Stimulated activated CD4-positive, alpha-beta T cell treated with anti-CD3 and anti-CD28 coated beads, Interleukin-4, amount 100 ng/mL, for 4 hours (primary cell): ENCODE measurements around the gene GAS7.

ENCODE experiments used
- DNase-seq, 2 experiments: peaks; one replicate each; pipeline ENCODE4 v3.0.0-alpha.2; 2020

GAS7 gene

DNA sequence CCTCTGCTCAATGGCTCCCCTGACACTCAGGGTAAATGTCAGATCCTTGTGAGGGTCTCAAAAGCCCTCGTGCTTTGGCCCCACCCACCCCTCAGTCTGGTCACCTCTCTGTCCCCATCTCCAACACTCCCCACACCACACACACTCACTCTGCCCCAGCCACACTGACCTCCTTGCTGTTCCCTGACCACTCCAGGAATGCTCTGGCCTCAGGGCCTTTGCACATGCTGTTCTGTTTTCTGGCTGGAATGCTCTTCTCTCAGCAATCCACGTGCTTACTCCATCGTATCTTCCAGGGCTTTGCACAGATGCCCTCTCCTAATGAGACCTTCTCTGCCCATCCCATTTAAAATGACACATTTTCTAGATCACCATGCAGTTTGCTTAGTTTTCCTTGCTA, 28.2 kb downstream of the GAS7 start:
- DNase-seq, result no peak

DNA sequence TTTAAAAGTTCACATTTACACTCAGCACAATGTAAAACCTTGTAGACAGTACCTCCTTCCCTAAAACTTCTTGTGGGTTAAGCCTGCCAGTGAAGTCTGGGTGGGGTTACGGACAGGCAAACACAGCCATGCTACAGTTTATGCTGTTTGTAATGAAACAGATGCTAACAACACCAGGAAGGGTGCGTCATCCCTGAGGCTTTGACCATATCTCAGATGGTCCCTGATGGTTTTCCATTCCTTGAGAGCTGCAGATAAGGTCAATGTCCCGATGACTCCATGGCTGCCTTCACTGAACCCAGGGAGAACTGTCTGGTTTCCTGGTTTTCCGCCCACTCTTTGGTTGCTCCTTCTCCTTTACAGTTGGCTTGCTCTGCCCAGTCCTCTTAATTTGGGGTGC, 29.1 kb downstream of the GAS7 start:
- DNase-seq, result no peak

DNA sequence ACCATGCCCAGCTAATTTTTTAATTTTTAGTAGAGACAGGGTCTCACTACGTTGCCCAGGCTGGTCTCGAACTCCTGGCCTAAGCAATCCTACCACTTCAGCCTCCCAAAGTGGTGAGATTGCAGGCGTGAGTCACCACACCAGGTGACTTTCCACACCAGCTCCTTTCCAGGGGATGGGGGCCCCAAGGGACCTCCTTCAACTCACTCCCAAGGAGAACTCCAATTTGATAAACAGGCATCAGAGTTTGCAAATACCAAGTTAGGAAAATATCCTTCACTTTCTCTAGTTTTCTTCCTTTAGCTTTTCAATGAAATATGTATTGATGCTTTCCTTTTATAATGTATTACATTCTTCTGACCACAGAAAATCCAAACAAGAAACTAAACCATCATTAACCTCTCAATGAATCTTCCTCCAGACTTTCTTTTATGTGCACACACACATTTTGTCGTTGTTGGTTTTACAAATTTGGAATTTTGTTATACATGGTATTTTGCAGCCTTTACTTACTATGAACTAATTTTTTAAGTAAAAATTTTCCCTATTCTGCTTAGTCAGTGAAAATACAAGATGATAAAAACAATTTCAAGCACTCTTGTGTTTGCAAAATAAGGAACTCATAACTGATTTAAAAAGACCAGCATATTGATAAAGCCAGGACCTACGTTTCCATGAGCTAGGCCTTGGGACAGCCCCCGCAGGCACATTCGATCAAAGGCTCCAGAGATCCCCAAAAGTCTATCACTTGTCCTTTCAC, 32.0 kb downstream of the GAS7 start:
- no peak for DNase-seq

DNA sequence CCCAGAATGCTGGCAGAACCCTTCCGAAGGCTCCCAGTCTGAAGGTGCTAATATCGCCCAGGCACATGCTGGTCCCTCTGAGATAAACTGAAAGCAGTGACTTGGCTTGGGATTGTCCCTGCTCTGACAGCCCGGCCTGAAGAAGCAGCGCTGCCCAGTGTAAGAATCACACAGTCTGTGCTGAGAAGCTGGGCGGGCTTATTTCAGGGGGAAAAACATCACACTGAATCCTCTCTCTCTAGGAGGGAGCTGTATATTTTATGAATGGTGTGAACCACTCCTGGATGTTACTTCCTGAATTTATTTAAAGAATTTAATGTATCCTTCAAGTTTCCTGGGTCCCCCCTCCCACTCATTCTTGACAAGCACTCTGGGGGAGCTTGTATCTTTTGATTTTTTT, 36.3 kb downstream of the GAS7 start:
- no peak for DNase-seq

DNA sequence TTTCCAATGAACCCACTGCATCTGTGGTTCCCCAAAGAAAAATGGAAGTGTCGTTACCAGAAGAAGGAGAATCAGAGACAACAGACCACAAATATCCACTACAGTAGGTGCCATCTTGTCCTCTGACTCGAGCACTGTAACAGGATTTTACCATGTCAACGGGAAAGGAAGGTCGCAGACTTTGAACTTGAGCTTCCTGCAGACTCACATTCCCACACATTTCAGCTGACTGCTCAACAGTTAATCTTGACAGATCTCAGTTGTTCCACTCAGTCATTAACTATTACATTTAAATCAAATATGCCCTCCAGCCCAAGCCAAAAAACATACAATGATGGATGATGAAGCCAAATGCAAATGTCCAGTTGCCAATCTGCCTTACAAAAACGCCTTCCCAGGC, 37.0 kb downstream of the GAS7 start:
- DNase-seq, result no peak

DNA sequence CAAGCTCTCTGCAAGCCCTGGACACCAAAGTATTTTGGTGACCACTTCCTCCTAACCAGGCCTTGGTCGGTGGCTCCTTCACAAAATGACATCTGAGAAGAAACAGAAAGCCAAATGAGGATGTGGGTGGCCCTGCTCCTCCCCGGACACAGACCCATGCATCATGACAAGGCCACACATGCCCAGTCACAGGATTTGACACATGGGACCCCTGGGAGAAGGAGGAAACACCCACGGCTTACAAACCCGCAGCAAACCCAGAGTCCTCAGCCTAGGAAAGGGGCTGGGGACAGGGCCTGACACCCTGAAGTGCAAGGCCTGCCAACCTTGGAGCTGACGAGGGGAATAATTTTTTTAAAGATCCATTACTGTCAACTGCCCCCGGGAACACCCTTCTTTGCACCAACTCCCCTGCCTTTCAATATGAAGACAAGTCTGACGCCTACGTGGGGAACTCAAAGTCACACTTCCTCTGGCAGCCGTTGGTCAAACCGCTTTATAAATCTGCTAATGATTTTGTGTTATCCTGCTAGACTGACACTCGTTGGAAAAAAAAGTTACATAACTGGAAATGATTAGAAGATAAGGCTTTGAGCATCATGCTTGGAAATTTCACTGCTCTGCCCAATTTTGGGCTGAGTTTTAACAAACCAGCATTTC, 41.3 kb downstream of the GAS7 start:
- no peak for DNase-seq

DNA sequence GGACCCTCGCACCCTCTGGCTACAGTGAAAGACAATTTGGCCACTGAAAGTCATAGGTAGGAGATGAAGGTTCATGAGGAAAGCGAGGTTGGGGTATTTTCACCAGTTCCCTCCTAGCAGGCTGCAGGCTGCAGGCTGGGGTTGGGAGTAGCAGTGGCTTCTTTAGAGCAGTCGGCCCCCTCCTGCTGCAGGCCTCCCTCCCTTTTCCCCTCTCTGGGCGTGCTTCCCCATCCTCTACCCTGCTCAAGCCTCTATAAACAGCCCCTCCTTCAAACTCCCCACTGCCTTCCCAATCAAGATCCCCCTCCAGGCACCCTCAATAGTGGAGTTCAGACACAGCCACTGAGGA, 41.8 kb downstream of the GAS7 start:
- DNase-seq, result no peak

DNA sequence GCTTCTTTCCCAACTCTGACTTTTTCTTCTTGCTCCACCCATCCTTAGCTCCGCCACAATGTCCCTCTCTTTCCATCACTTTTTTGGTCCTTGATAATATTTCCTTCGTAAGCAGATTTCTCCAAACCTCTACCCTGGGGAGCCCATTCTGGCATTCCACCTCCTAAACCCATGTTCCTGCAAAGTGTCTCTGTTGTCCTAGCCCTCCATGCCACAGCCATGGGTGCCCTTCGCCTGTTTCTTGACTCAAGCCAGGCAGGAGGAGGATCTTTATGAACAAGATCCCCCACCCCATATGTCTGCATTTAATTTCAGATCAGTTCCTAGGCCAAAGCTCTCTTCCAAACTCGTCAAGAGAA, 42.4 kb downstream of the GAS7 start:
- DNase-seq, result no peak

DNA sequence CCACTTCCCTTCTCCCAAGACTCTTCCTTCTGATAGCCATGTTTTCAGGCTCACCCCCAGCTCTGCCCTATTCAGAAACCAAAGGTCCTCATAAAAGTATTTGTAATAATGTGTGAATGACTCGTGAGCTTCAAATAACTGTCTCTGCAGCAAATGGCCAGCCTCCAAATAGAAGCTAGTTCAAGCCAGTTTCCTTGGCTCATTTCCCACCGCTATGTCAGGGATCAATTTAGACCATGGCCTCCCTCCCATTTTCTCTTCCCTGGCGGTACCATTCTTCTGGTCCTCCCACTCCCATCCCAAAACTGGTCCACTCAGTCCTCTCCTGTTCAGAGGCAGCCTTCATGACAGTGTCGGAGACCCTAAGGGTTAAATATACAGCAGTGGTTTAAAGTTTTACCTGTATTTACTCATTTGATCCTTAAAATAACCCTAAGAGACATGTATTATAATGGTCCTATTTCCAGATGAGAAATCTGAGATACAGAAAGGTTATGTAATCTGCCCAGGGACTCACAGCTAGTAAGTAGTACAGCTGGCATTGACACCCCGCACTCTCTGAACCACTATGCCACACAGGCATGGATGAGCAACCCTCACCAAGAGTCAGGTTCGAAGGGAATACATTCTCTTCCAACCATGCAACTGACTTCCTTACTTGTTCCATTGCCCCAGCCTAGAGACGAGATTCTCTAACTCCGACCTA, 42.9 kb downstream of the GAS7 start:
- DNase-seq, result no peak

DNA sequence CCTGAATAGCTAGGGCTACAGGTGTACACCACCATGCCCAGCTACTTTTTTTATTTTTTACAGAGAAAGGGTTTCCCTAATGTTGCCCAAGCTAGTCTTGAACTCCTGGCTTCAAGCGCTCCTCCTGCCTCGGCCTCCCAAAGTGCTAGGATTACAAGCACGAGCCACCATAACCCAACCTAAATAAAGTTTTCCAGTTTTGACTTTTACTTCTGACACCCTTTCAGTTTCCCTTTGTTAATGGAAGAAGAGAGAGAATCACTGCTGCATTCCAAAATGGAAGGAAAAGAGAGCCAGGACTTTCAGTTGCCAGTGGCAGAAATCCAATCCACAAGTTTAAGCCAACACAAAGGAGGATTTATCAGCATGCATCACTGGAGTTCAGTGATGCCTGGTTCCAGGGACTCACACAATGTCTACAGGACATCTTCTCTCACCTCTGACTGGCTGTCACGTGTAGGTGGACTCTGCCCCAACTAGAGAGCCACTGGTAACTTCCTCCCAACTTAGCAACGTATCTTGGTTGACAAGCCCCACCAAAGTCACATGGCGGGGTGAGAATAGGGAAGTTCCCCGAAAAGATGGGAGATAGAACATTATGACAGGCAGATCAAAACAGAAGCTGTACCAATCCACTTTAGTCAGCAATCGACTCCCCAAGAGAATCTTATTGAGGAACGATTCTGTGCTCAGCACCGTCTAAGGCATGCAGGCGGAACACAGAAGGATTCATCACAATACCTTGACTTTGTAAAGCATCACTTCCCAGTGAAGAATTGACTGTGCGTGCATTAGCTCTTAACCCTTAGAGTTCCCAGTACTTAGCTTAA, 46.5 kb downstream of the GAS7 start:
- DNase-seq, result no peak

DNA sequence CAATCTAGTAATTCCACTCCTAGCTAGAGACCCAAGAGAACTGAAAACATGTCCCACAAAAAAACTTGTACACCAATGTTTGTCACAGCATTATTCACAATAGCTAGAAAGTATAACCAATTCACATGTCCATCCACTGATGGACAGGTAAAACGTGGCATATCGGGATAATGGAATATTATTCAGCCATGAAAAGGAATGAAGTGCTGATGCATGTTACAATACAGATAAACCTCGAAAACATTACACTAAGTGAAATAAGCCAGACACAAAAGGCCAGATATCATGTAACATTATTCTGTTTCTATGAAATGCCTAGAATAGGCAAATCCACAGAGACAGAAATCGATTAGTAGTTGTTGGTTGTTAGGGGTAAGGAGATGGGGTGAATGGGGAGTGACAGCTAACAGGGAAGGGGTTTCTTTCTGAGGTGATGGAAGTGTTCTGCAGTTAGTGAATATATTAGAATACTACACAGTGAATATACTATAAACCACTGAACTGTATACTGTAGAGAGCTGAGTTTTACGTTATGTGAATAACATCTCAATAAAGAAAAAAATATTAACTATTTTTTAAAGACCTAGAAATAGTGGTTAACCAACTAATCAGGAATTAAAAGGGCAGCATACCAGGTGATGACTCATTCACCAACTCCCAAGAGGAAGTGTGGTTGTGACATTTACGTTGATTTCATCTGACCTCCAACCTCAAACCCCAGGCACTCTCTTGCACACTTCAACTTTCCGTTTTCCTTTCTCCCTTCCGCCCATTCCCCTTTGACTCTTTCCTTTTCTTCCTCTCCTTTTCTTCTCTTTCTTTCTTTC, 48.6 kb downstream of the GAS7 start:
- no peak for DNase-seq

DNA sequence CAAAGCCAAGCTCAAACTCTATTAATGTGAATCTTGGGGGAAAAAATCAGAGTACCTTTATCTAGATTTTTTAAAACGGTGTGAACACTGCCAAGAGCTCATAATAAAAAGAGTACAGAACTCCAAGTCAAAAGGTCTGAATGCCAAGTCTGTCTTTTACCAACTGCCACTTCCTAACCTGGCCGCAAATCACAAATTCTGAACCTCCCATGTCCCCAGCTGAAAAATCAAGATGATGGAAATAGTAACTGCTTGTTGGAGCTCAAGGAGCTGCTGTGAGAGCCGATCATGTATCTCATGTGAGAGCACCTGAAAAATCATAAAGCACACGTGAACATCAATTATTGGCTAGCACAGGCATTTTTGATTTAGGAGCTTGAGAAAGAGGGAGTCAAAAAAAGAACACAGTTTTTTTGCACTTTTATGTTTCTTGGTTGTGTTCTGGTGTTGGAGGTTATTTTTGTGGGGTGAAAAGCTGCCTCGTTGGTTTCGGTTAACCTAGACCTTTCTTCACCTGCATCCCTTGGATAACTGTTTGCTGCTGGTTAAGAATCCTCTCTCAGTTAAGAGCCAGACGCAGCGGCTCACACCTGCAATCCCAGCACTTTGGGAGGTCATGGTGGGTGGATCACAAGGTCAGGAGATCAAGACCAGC, 50.5 kb downstream of the GAS7 start:
- no peak for DNase-seq

DNA sequence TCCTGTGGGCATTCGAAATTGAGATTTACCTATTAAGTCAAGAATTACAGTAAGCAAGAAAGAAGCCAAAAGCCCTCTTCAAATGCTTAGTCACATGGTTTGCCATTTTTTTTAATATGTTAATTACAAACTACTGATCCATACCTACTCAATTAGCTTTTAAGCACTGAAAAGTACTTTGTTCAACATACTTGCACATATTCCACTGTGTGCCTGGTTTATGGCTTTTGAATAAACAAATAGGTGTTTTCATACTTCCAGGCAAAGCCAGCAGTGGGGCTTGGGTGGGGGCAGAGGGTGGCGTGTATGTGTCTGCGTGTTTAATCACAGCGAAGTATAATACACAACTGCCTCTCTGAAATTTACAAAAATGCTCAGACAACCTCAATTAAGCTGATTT, 51.4 kb downstream of the GAS7 start:
- DNase-seq, result no peak

DNA sequence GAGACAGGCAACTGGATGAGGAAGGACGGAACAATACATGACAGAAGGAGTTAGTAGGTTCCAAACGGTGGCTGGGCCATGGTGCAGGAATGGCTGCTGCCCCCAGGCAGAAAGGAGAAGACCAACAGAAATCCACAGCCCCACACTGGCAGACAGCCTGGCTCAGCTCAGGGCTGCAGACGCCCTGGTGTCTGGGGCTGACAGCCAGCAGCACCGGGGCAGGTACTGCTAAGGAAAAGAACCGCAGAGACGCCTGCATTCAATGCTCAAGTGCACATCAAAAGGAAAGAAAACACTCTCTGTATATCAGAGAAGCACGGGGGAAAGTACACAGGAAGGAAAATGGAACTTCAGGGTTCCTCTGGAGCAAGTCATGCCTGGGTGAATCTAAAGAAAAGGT, 53.4 kb downstream of the GAS7 start:
- no peak for DNase-seq

DNA sequence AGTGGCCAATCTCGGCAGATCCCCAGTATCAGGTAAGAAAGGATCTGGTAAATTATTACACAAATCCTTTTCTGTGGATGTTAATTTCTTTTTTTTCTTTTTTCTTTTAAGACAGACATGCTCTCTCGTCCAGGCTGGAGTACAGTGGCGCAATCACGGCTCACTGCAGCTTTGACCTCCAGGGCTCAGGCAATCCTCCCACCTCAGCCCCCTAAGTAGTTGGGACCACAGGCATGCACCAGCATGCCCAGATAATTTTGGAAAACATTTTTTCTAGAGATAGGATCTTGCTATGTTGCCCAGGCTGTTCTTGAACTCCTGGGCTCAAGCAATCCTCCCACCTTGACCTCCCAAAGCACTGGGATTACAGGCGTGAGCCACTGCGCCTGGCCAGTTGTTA, 54.0 kb downstream of the GAS7 start:
- no peak for DNase-seq

DNA sequence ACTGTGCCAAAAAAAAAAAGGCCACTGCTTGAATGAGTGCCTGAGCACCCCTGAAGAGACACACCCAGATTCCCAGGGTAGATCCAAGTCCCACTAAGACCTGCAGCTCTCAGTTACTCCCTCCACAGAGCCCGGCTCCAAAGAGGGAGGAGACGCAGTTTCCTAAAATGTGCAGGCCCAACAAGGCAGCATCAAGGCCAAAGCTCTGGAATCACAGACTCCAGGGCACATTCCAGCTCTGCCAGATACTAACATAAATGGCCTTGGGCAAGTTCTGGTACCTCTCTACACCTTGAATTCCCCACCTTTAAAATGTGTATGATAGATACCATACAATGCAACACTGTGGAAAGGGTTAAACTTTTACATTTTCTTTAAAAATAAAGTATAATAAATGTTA, 57.0 kb downstream of the GAS7 start:
- no peak for DNase-seq

DNA sequence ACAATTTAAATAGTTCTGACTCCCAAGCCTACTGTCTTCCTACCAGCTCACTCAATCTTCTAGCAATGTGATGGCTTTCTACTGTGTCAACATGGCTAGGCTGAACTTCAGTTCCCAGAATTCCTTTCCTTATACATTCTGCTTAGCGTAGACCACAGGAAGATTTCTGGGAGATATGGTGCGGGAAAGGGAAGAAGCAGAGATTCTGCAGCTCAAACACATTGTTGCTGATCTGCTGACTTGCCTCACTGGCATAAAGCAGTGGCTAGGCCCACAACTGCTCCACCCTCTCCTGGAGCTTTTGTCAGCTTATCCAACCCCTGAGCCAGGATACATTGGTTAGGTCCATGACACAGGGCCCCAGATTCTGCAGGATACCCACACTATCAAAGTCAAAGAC, 58.8 kb downstream of the GAS7 start:
- no peak for DNase-seq

DNA sequence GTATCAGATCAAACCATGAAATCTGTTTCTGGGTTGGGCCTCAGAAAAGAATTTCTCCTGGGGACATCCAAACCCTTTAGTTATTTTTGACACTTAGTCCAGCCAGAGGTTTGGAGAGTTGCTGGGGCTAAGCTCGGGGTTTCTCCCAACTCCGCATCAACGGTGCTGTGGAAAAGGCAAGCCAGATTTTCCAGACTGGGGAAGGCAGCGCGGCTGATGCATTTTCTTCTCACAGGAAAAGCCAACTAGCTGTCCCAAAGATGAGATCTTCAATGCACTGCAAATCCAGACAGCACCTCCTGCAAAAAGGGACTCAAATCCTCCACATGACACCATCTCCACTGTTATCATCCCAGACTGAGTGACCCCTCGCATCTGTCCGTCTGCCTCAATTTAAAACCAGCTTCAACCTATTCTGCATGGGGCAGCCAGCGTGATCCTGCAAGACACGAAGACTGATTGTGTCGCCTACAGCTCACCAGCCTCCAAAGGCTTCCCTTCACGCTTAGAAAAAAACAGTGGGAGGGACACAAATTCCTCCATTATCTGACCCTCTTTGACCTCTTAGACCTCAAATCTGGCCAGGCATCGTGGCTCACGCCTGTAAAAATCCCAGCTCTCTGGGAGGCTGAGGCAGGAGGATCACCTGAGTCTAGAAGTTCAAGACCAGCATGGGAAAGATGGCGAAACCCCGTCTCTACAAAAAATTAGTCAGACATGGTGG, 62.0 kb downstream of the GAS7 start:
- no peak for DNase-seq

DNA sequence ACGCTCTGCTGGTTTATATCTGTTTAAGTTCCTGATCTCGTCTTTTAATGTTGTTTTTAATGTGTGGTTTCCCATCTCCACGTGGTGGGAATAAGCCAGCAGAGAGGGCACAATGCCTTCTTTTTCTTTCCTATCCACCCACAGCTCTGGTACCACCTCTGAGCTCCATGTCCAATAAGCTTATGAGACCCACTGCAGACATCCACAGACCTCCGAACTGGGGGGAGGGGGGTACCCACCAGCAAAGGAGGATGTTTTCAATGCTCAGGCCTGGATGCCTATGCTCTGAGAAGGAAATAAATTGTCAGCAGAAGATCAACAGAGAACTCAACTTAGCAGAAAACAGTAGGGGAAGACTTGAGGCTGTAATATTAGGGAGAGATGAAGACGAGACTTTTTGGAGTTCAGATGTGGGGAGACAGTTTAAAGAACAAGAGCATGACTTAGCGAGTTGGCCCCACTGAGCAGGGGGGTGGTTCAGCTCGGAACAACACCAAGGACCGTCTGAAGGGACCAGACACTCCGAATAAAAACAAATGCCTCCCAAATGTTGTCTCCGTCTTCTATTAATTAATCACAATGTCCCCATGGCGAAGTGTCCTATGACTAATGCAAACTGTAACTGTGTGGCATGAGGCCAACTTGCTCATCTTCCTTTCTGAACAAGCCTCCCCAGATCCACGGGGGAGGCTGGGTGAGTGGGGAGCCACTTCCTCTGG, 62.7 kb downstream of the GAS7 start:
- no peak for DNase-seq

DNA sequence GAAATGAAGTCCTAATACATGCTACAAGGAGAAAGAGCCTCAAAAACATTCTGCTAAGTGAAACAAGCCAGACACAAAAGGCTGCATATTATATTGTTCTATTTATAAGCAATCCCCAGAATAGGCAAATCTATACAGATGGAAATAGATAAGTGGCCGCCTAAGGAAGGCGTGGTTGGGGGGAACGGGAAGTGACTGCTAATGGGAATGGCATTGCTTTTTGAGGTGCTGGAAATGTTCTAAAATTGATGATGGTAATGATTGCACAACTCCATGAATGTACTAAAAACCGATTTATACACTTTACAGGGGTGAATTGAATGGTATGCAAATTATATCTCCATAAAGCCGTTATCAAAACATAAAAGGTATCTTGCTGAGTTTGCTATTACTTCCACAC, 67.7 kb downstream of the GAS7 start:
- DNase-seq, result no peak

DNA sequence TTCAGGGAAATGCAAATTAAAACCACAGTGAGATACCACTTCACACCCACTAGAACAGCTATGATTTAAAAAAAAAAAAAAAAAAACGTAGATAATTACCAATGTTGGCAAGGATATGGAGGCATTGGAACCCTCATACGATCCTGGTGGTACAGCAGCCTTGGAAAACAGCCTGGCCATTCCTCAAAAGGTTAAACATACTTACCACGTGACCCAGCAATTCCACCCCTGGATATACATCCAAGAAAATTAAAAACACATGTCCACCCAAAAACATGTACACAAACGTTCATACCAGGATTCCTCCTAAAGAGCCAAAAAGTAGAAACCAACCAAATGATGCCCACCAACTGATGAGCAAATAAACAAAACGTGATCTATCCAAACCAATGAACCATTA, 68.1 kb downstream of the GAS7 start:
- DNase-seq, result no peak
